ENCODE results near the gene ADH7. TPM values are rescaled to one million over a fixed set of nuclear protein-coding genes. Genes with fewer than 3 reads are reported as not detected.
A peak's percentile ranks its signal among the peaks of the same experiment; 100 is the strongest.
"Not testable (repeated sequence)": the region's sequence is repeated elsewhere in the genome, so short reads cannot be mapped to it uniquely, and the experiment has no call there.

Gene ADH7
- total RNA-seq, 1 experiment from 2014 or later: not detected

- ATAC-seq: peak; percentile 71
- H3K36me3 ChIP-seq (ENCODE audit: control insufficient read depth in 1 of 2, insufficient read depth in 2 of 2, low read length in 2 of 2); H3K27ac ChIP-seq (ENCODE audit: low read depth, low read length); H3K9me3 ChIP-seq (ENCODE audit: control insufficient read depth in 1 of 2, insufficient read depth in 1 of 2, low read depth in 1 of 2, low read length in 2 of 2); H3K9me2 ChIP-seq (ENCODE audit: insufficient read depth); H3K27me3 ChIP-seq (ENCODE audit: insufficient read depth, low read length); H3K4me1 ChIP-seq (ENCODE audit: control insufficient read depth in 1 of 2, insufficient read depth in 2 of 2, low read length in 2 of 2); H2AFZ ChIP-seq (ENCODE audit: low read depth, low read length, poor library complexity, severe bottlenecking); intact Hi-C loops (cut with micrococcal nuclease); H3K79me2 ChIP-seq (ENCODE audit: insufficient read depth, low read length); H3K4me3 ChIP-seq (replicated peaks in 1 of 2; ENCODE audit: low read depth in 1 of 2, low read length in 2 of 2); POLR2A ChIA-PET; H3K4me2 ChIP-seq (ENCODE audit: low read length); H4K20me1 ChIP-seq (ENCODE audit: insufficient read depth); BruUV-seq (replicated peaks); H3K9ac ChIP-seq (ENCODE audit: low read length): not testable (repeated sequence)
- peak; percentile 30 for TF ChIP-seq RAD21 (IDR thresholded peaks at IDR 0.05; ENCODE audit: low read depth)
- peak; percentile 18 to 68 (median 52); a peak in 5 of 6 replicates for TF ChIP-seq CTCF (IDR thresholded peaks at IDR 0.05 in 2 of 3, conservative IDR thresholded peaks at IDR 0.05 in 1 of 3; ENCODE audit: borderline replicate concordance in 1 of 3, insufficient read depth in 1 of 3, low read depth in 2 of 3, low read length in 2 of 3)
- ChIA-PET CTCF (interaction anchor here (0.6 to 1.1 kb wide), 6 partner anchors 10 to 426 kb away, joined by 3 to 5 read pairs (median 4); no protein-coding TSS in a partner anchor), RAD21 (ENCODE audit: low non-redundant PET in 1 of 2, low total read pairs in 2 of 2, uncharacterized antibody in 2 of 2, unreplicated experiment in 2 of 2) (interaction anchor here in 1 of 2 experiments (0.6 kb wide), 1 partner anchor 910 kb away, joined by 3 read pairs; no protein-coding TSS in a partner anchor)
- DNase-seq (ENCODE audit: low read depth, low spot score): peak; percentile 28
These were observed 57.8 kb downstream of the ADH7 start for GRCh38 chr4:99377341-99377740.

- H3K4me3 ChIP-seq (replicated peaks in 1 of 2; ENCODE audit: low read depth in 1 of 2, low read length in 2 of 2); H3K27ac ChIP-seq (ENCODE audit: low read depth, low read length); BruUV-seq (replicated peaks); H3K9me3 ChIP-seq (ENCODE audit: control insufficient read depth in 1 of 2, insufficient read depth in 1 of 2, low read depth in 1 of 2, low read length in 2 of 2); DNase-seq (ENCODE audit: low read depth, low spot score); H3K9me2 ChIP-seq (ENCODE audit: insufficient read depth); CTCF ChIA-PET; intact Hi-C loops (cut with micrococcal nuclease); H3K36me3 ChIP-seq (ENCODE audit: control insufficient read depth in 1 of 2, insufficient read depth in 2 of 2, low read length in 2 of 2); POLR2A ChIA-PET; H3K79me2 ChIP-seq (ENCODE audit: insufficient read depth, low read length); ATAC-seq; H3K4me1 ChIP-seq (ENCODE audit: control insufficient read depth in 1 of 2, insufficient read depth in 2 of 2, low read length in 2 of 2); H4K20me1 ChIP-seq (ENCODE audit: insufficient read depth); H3K9ac ChIP-seq (ENCODE audit: low read length); H3K4me2 ChIP-seq (ENCODE audit: low read length); H3K27me3 ChIP-seq (ENCODE audit: insufficient read depth, low read length); H2AFZ ChIP-seq (ENCODE audit: low read depth, low read length, poor library complexity, severe bottlenecking); RAD21 ChIA-PET (ENCODE audit: low non-redundant PET in 1 of 2, low total read pairs in 2 of 2, uncharacterized antibody in 2 of 2, unreplicated experiment in 2 of 2): not testable (repeated sequence)
These were observed 62.7 kb downstream of the ADH7 start for GRCh38 chr4:99372464-99372863.

- H3K9ac ChIP-seq (ENCODE audit: low read length); H3K36me3 ChIP-seq (ENCODE audit: control insufficient read depth in 1 of 2, insufficient read depth in 2 of 2, low read length in 2 of 2); ATAC-seq; RAD21 ChIA-PET (ENCODE audit: low non-redundant PET in 1 of 2, low total read pairs in 2 of 2, uncharacterized antibody in 2 of 2, unreplicated experiment in 2 of 2); H3K4me1 ChIP-seq (ENCODE audit: control insufficient read depth in 1 of 2, insufficient read depth in 2 of 2, low read length in 2 of 2); H3K79me2 ChIP-seq (ENCODE audit: insufficient read depth, low read length); POLR2A ChIA-PET; H3K9me3 ChIP-seq (ENCODE audit: control insufficient read depth in 1 of 2, insufficient read depth in 1 of 2, low read depth in 1 of 2, low read length in 2 of 2); H3K9me2 ChIP-seq (ENCODE audit: insufficient read depth); DNase-seq (ENCODE audit: low read depth, low spot score); BruUV-seq (replicated peaks); H2AFZ ChIP-seq (ENCODE audit: low read depth, low read length, poor library complexity, severe bottlenecking); H3K27ac ChIP-seq (ENCODE audit: low read depth, low read length); H3K4me3 ChIP-seq (replicated peaks in 1 of 2; ENCODE audit: low read depth in 1 of 2, low read length in 2 of 2); H3K27me3 ChIP-seq (ENCODE audit: insufficient read depth, low read length); intact Hi-C loops (cut with micrococcal nuclease); H3K4me2 ChIP-seq (ENCODE audit: low read length); H4K20me1 ChIP-seq (ENCODE audit: insufficient read depth): not testable (repeated sequence)
- CTCF ChIA-PET: interaction anchor here (1.2 kb wide), 1 partner anchor 9 kb away, joined by 3 read pairs; no protein-coding TSS in a partner anchor
These were observed 67.3 kb downstream of the ADH7 start for GRCh38 chr4:99367817-99368216.

Data from HCT116 (cell line).